Panc1 (cell line): ENCODE results near the gene ATP6V0A4. TPM values are rescaled to one million over a fixed set of nuclear protein-coding genes. Genes with fewer than 3 reads are reported as not detected.

Source experiments
- ATAC-seq: fragments of 200-7000 bp; cut with Tn5 transposase; 2 replicates; pipeline ENCODE4 v1.9.1; 2020; ENCODE audit warnings: mild to moderate bottlenecking, moderate library complexity
- BruUV-seq: library from RNA; stranded (reverse); fragments of 400-500 nt; replicated peaks from 2 replicates; lab custom pipeline; 2021; lab: Mats Ljungman, UMichigan
- CTCF ChIA-PET: fragments of 300-600 bp; sonication (Branson Sonifier 250); formaldehyde crosslinking; loops from one replicate; lab custom pipeline; 2022; ENCODE audit warnings: antibody characterized with exemption; lab: Charles Lee
- POLR2A ChIA-PET: fragments of 300-600 bp; sonication (Branson Sonifier 250); formaldehyde crosslinking; loops from one replicate; lab custom pipeline; 2022; ENCODE audit warnings: antibody characterized with exemption; lab: Charles Lee
- DNase-seq: peaks from one replicate; pipeline ENCODE4 v3.0.0-alpha.2; 2010; ENCODE audit warnings: low read depth, low spot score
- H3K27ac ChIP-seq: 2 replicates; pipeline ENCODE4 v1.5.1; 2011; ENCODE audit warnings: mild to moderate bottlenecking, low read length, inconsistent platforms
- H3K27me3 ChIP-seq: fragments of 200-500 bp; sonication (Bioruptor generic); 2 replicates; pipeline ENCODE4 v1.6.0; 2014; ENCODE audit warnings: low read length, inconsistent platforms; ENCODE audit not compliant: control insufficient read depth, insufficient read depth
- H3K36me3 ChIP-seq: fragments of 200-500 bp; sonication (Bioruptor generic); 2 replicates; pipeline ENCODE4 v1.5.1; 2014; ENCODE audit warnings: inconsistent platforms, mild to moderate bottlenecking, low read length, moderate library complexity; ENCODE audit not compliant: control insufficient read depth, insufficient read depth
- H3K4me1 ChIP-seq: 2 replicates; pipeline ENCODE4 v1.5.1; 2011; ENCODE audit warnings: inconsistent platforms, mild to moderate bottlenecking, low read length, moderate library complexity; ENCODE audit not compliant: control insufficient read depth, insufficient read depth
- H3K4me3 ChIP-seq, 2 experiments: 2 replicates each; pipeline ENCODE4 v1.5.1; 2011 to 2012; ENCODE audit warnings: low read depth in 2 of 2, low read length in 2 of 2, mild to moderate bottlenecking in 2 of 2, inconsistent platforms in 1 of 2, moderate library complexity in 1 of 2
- H3K9me3 ChIP-seq: fragments of 200-500 bp; sonication (Bioruptor generic); 2 replicates; pipeline ENCODE4 v1.5.1; 2014; ENCODE audit warnings: low read depth, mild to moderate bottlenecking, inconsistent platforms, low read length, moderate library complexity; ENCODE audit not compliant: control insufficient read depth, insufficient read depth
- POLR2AphosphoS5 ChIP-seq: IDR thresholded peaks from 2 replicates; pipeline ENCODE4 v1.6.1; 2012; ENCODE audit warnings: mild to moderate bottlenecking, low read depth, low read length, moderate library complexity
- SIN3A ChIP-seq: IDR thresholded peaks from 2 replicates; pipeline ENCODE4 v1.6.1; 2012; ENCODE audit warnings: low read depth, mild to moderate bottlenecking, low read length, moderate library complexity, borderline replicate concordance; ENCODE audit not compliant: insufficient read depth
- TCF7L2 ChIP-seq: IDR thresholded peaks from 2 replicates; pipeline ENCODE4 v1.6.1; 2011; ENCODE audit warnings: mild to moderate bottlenecking, low read depth, low read length, inconsistent platforms
- in situ Hi-C: cut with HindIII; loops from 2 replicates; pipeline ENCODE4 v1.10.0; 2016; ENCODE audit warnings: low sequenced_read_pairs, low pct_unique_long_range_greater_than_20kb
- intact Hi-C: fragments of 100-400 bp; cut with micrococcal nuclease; formaldehyde crosslinking; loops from one replicate; pipeline ENCODE4 v1.10.0; 2022; ENCODE audit not compliant: unreplicated experiment
- total RNA-seq: library from RNA; stranded (reverse); gene quantifications from one replicate; pipeline ENCODE4 v1.2.1, GENCODE V29; 2021; ENCODE audit not compliant: unreplicated experiment
- TF ChIP-seq, protein P1 (sequence below): fragments of 450-650 bp; IDR thresholded peaks from 2 replicates; pipeline ENCODE4 v1.5.1; 2017; ENCODE audit warnings: mild to moderate bottlenecking
- TF ChIP-seq, protein P2 (sequence below), 2 experiments: IDR thresholded peaks; 2 replicates each; pipeline ENCODE4 v1.6.1; 2011 to 2012; ENCODE audit warnings: low read depth in 2 of 2, control low read depth in 1 of 2, low read length in 1 of 2, mild to moderate bottlenecking in 1 of 2, moderate library complexity in 1 of 2; ENCODE audit not compliant: insufficient read depth in 1 of 2

Gene ATP6V0A4
- total RNA-seq, 1 experiment from 2014 or later, result 0.15 TPM

DNA sequence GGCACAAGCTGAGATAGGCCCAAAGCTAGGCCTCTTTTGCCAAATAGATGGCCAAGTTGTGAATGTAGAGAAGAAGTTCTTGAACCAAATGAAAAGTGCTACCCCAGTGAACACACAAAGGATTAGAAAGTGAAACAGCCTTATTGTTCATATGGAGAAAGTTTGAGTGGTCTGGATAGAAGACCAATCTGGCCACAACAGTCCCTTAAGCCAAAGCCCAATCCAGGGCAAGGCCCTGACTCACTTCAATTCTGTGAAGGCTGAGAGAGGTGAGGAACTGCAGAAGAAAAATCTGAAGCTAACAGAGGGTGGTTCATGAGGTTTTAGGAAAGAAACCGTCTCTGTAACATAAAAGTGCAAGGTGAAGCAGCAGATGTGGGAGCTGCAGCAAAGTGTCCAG, 18.7 kb upstream of the ATP6V0A4 start:
- in situ Hi-C loops (no loop called here), intact Hi-C loops (no loop called here)
- ATAC-seq (no peak), DNase-seq (no peak)
- Histone ChIP-seq H3K4me3 (no peak overlapping the region), H3K36me3 (no peaks in the 10 kb centered on the region), H3K9me3 (no peaks in the 10 kb centered on the region), H3K4me1 (no peaks in the 10 kb centered on the region), H3K27ac (no peak overlapping the region), H3K27me3 (peaks cover 2% of the 10 kb centered on the region; the same call in 1 of the 2 replicates)
- TF ChIP-seq, protein P1, sequence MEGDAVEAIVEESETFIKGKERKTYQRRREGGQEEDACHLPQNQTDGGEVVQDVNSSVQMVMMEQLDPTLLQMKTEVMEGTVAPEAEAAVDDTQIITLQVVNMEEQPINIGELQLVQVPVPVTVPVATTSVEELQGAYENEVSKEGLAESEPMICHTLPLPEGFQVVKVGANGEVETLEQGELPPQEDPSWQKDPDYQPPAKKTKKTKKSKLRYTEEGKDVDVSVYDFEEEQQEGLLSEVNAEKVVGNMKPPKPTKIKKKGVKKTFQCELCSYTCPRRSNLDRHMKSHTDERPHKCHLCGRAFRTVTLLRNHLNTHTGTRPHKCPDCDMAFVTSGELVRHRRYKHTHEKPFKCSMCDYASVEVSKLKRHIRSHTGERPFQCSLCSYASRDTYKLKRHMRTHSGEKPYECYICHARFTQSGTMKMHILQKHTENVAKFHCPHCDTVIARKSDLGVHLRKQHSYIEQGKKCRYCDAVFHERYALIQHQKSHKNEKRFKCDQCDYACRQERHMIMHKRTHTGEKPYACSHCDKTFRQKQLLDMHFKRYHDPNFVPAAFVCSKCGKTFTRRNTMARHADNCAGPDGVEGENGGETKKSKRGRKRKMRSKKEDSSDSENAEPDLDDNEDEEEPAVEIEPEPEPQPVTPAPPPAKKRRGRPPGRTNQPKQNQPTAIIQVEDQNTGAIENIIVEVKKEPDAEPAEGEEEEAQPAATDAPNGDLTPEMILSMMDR, result no peak
- TF ChIP-seq SIN3A, result no peak
- no peak for TF ChIP-seq TCF7L2
- TF ChIP-seq, protein P2, sequence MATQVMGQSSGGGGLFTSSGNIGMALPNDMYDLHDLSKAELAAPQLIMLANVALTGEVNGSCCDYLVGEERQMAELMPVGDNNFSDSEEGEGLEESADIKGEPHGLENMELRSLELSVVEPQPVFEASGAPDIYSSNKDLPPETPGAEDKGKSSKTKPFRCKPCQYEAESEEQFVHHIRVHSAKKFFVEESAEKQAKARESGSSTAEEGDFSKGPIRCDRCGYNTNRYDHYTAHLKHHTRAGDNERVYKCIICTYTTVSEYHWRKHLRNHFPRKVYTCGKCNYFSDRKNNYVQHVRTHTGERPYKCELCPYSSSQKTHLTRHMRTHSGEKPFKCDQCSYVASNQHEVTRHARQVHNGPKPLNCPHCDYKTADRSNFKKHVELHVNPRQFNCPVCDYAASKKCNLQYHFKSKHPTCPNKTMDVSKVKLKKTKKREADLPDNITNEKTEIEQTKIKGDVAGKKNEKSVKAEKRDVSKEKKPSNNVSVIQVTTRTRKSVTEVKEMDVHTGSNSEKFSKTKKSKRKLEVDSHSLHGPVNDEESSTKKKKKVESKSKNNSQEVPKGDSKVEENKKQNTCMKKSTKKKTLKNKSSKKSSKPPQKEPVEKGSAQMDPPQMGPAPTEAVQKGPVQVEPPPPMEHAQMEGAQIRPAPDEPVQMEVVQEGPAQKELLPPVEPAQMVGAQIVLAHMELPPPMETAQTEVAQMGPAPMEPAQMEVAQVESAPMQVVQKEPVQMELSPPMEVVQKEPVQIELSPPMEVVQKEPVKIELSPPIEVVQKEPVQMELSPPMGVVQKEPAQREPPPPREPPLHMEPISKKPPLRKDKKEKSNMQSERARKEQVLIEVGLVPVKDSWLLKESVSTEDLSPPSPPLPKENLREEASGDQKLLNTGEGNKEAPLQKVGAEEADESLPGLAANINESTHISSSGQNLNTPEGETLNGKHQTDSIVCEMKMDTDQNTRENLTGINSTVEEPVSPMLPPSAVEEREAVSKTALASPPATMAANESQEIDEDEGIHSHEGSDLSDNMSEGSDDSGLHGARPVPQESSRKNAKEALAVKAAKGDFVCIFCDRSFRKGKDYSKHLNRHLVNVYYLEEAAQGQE (IDR thresholded peaks at IDR 0.05; ENCODE audit: insufficient read depth in 1 of 2, low read depth in 2 of 2, low read length in 1 of 2), result no peak
- TF ChIP-seq POLR2AphosphoS5, result no peak
- ChIA-PET CTCF (interaction anchor here (0.5 kb wide), 1 partner anchor 915 kb away, joined by 3 read pairs; no protein-coding TSS in a partner anchor), POLR2A (no interaction called here)
- no TSS peak for BruUV-seq

DNA sequence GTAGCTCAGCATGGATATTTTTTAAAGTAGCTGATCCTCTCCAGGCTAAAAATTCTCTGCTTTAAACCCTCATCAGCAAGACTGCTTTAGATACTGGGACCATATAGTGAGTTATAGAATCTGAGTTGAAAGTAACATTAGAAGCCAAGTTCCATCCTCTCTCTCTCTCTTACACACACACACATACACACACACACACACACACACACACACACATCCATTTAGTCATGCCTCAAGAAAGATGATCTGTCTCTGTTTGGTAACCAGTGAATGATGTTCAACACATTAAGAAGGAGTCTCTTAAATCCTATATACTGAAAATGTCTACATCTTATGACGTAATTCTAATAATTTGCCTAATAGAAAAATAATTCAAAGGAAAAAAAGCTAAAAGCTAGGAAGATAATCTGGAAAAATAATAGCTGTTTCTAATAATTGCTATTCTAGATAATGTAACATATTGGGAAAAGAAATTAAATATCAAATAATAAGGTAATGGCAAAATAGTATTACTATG, 16.9 kb upstream of the ATP6V0A4 start:
- POLR2A ChIA-PET, result no interaction called here
- peaks cover 2% of the 10 kb centered on the region; the same call in 1 of the 2 replicates for H3K27me3 ChIP-seq
- no peaks in the 10 kb centered on the region for H3K4me1 ChIP-seq
- ATAC-seq (no peak), DNase-seq (no peak)
- intact Hi-C loops, result no loop called here
- no peak overlapping the region for H3K27ac ChIP-seq
- H3K36me3 ChIP-seq, result no peaks in the 10 kb centered on the region
- no peak overlapping the region for H3K4me3 ChIP-seq
- TF ChIP-seq, protein P1, result no peak
- TF ChIP-seq POLR2AphosphoS5 (no peak), TCF7L2 (no peak), SIN3A (no peak)
- TF ChIP-seq, protein P2 (IDR thresholded peaks at IDR 0.05; ENCODE audit: insufficient read depth in 1 of 2, low read depth in 2 of 2, low read length in 1 of 2), result no peak
- in situ Hi-C loops, result no loop called here
- CTCF ChIA-PET, result no interaction called here
- H3K9me3 ChIP-seq, result no peaks in the 10 kb centered on the region
- no TSS peak for BruUV-seq
